Neural cell (in vitro differentiated cells): ENCODE measurements around the gene IFT81. TPM values are rescaled to one million over a fixed set of nuclear protein-coding genes. Genes with fewer than 3 reads are reported as not detected.
A peak's percentile ranks its signal among the peaks of the same experiment; 100 is the strongest.

Experiments
- H2AFZ ChIP-seq: fragments of 200-600, 300-800 bp; sonication (generic), shearing (Covaris generic); 2 replicates; pipeline ENCODE4 v1.6.0; 2014; ENCODE audit warnings: low read depth, mild to moderate bottlenecking, antibody characterized with exemption, low read length, moderate library complexity
- H3F3A ChIP-seq: fragments of 200-600 bp; shearing (Covaris generic); 2 replicates; pipeline ENCODE4 v1.6.1; 2016; ENCODE audit warnings: mild to moderate bottlenecking, moderate library complexity, mixed read lengths, antibody characterized with exemption, low read length; ENCODE audit not compliant: insufficient read depth, poor library complexity, severe bottlenecking
- H3K27ac ChIP-seq: fragments of 200-600, 300-800 bp; sonication (generic), shearing (Covaris generic); 2 replicates; pipeline ENCODE4 v1.5.1; 2014; ENCODE audit warnings: mild to moderate bottlenecking, low read length, moderate library complexity
- H3K27me3 ChIP-seq: fragments of 300-800, 200-600 bp; sonication (generic), shearing (Covaris generic); 2 replicates; pipeline ENCODE4 v1.6.0; 2014; ENCODE audit warnings: mild to moderate bottlenecking, low read depth, low read length, moderate library complexity; ENCODE audit not compliant: insufficient read depth
- H3K36me3 ChIP-seq: fragments of 300-800, 200-600 bp; sonication (generic), shearing (Covaris generic); 2 replicates; pipeline ENCODE4 v1.5.1; 2014; ENCODE audit warnings: mild to moderate bottlenecking, antibody characterized with exemption, low read length, moderate library complexity; ENCODE audit not compliant: insufficient read depth
- H3K4me2 ChIP-seq: fragments of 300-800, 200-600 bp; sonication (generic), shearing (Covaris generic); 2 replicates; pipeline ENCODE4 v1.6.0; 2014; ENCODE audit warnings: mild to moderate bottlenecking, low read length
- H3K4me3 ChIP-seq: fragments of 300-800, 200-600 bp; sonication (generic), shearing (Covaris generic); 2 replicates; pipeline ENCODE4 v1.5.1; 2014; ENCODE audit warnings: mild to moderate bottlenecking, low read length, moderate library complexity
- H3K79me2 ChIP-seq: fragments of 200-600 bp; shearing (Covaris generic); replicated peaks from 2 replicates; pipeline ENCODE4 v1.6.0; 2014; ENCODE audit warnings: mild to moderate bottlenecking, low read length, moderate library complexity; ENCODE audit not compliant: insufficient read depth
- H3K9ac ChIP-seq: fragments of 300-800, 200-600 bp; sonication (generic), shearing (Covaris generic); 2 replicates; pipeline ENCODE4 v1.6.1; 2016; ENCODE audit warnings: mild to moderate bottlenecking, low read length, mixed read lengths
- H3K9me2 ChIP-seq: fragments of 200-600 bp; shearing (Covaris generic); 2 replicates; pipeline ENCODE4 v1.6.1; 2016; ENCODE audit warnings: mild to moderate bottlenecking, low read length, mixed read lengths; ENCODE audit not compliant: insufficient read depth
- H3K9me3 ChIP-seq: fragments of 200-600, 300-800 bp; sonication (generic), shearing (Covaris generic); 2 replicates; pipeline ENCODE4 v1.6.1; 2016; ENCODE audit warnings: mild to moderate bottlenecking, mixed run types, low read length, moderate library complexity, mixed read lengths
- H4K20me1 ChIP-seq: fragments of 200-600 bp; shearing (Covaris generic); 2 replicates; pipeline ENCODE4 v1.6.1; 2016; ENCODE audit warnings: mild to moderate bottlenecking, mixed run types; ENCODE audit not compliant: insufficient read depth
- EP300 ChIP-seq: fragments of 450-650 bp; conservative IDR thresholded peaks from 2 replicates; pipeline ENCODE4 v1.6.1; 2014; ENCODE audit warnings: antibody characterized with exemption, mild to moderate bottlenecking, moderate library complexity; ENCODE audit not compliant: poor library complexity, severe bottlenecking
- EZH2 ChIP-seq: fragments of 200-600, 300-800 bp; shearing (Covaris generic), sonication (generic); IDR thresholded peaks from 2 replicates; pipeline ENCODE4 v1.6.1; 2014; ENCODE audit warnings: antibody characterized with exemption, low read length, borderline replicate concordance, mild to moderate bottlenecking; ENCODE audit not compliant: insufficient read depth, poor library complexity, severe bottlenecking
- MXI1 ChIP-seq: fragments of 450-650 bp; conservative IDR thresholded peaks from 2 replicates; pipeline ENCODE4 v1.6.1; 2014; ENCODE audit warnings: antibody characterized with exemption, mild to moderate bottlenecking; ENCODE audit not compliant: poor library complexity, severe bottlenecking
- POLR2AphosphoS5 ChIP-seq: IDR thresholded peaks from 2 replicates; pipeline ENCODE4 v1.6.1; 2012
- RAD21 ChIP-seq: fragments of 450-650 bp; conservative IDR thresholded peaks from 2 replicates; pipeline ENCODE4 v1.6.1; 2014; ENCODE audit warnings: antibody characterized with exemption, mild to moderate bottlenecking, moderate library complexity
- SMC3 ChIP-seq: fragments of 450-650 bp; conservative IDR thresholded peaks from 2 replicates; pipeline ENCODE4 v1.6.1; 2014; ENCODE audit warnings: antibody characterized with exemption, mild to moderate bottlenecking, moderate library complexity; ENCODE audit not compliant: poor library complexity
- TAF1 ChIP-seq: IDR thresholded peaks from 2 replicates; pipeline ENCODE4 v1.6.1; 2012; ENCODE audit warnings: low read depth
- polyA plus RNA-seq: library from polyadenylated mRNA; depleted of rRNA; stranded (reverse); fragments of >200 nt; gene quantifications from 2 replicates; pipeline ENCODE4 v1.2.3, GENCODE V29; 2014
- TF ChIP-seq, protein P1 (sequence below): IDR thresholded peaks from 2 replicates; pipeline ENCODE4 v1.6.1; 2012; ENCODE audit warnings: borderline replicate concordance
- TF ChIP-seq, protein P2 (sequence below): fragments of 450-650 bp; IDR thresholded peaks from 2 replicates; pipeline ENCODE4 v1.5.1; 2014; ENCODE audit warnings: antibody characterized with exemption, mild to moderate bottlenecking, moderate library complexity; ENCODE audit not compliant: poor library complexity, severe bottlenecking

The IFT81 gene
- polyA plus RNA-seq, 1 donor from 2014 or later, result 120 TPM

DNA sequence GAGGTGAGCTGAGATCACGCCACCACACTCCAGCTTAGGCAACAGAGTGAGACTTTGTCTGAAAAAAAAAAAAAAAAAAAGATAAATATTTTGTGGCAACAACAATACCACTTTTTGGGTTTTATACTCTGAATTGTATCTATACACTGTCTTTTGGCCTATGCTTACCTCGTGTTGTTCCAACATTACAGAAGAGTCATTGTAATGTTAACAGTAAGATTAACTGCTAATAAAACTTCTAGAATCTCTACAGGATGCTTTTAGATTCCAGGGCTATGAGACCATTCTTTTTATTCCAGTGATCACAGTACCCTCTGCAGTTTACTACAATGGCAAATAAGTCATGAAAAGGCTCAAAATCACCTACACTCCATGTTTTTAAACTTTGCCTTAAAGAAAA is 11.6 kb downstream of the IFT81 start:
- Histone ChIP-seq H2AFZ (no peak overlapping the region), H3F3A (no peaks in the 10 kb centered on the region), H3K9me3 (no peaks in the 10 kb centered on the region), H3K27me3 (no peaks in the 10 kb centered on the region), H3K9ac (peak overlapping the region; percentile 38), H3K4me3 (peak overlapping the region; percentile 24), H3K9me2 (no peaks in the 10 kb centered on the region), H3K79me2 (no peaks in the 10 kb centered on the region), H3K4me2 (no peak overlapping the region), H4K20me1 (no peaks in the 10 kb centered on the region), H3K27ac (peak overlapping the region; percentile 80), H3K36me3 (no peaks in the 10 kb centered on the region)
- no peak for TF ChIP-seq SMC3
- no peak for TF ChIP-seq EP300

DNA sequence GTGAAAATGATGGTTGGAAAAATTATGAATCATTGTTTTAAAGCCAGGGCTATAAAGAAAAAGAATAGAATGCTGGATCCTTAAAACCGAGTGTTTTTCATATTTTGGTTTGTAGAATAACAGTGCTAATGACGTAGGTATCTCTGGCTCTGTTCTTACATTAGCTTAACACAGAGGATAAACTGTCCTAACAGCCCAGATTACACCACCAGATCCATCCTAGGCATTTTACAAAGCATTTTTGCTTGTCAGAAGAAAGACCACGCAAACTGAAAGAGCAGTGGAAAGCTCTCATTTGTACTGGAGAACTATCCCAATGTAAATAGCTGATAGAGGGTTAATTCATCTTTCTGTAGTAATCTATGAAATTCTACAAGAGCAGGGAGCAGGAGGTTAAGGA is 13.6 kb downstream of the IFT81 start:
- Histone ChIP-seq H3K9me2 (no peaks in the 10 kb centered on the region), H3K27me3 (no peaks in the 10 kb centered on the region), H3K36me3 (no peaks in the 10 kb centered on the region), H3K27ac (no peak overlapping the region), H3K9me3 (no peaks in the 10 kb centered on the region), H3K4me2 (no peak overlapping the region), H2AFZ (no peak overlapping the region), H3K9ac (no peak overlapping the region), H4K20me1 (no peaks in the 10 kb centered on the region), H3K79me2 (no peaks in the 10 kb centered on the region), H3F3A (no peaks in the 10 kb centered on the region), H3K4me3 (no peak overlapping the region)
- TF ChIP-seq RAD21 (no peak), POLR2AphosphoS5 (no peak), TAF1 (no peak), SMC3 (no peak), MXI1 (no peak)
- TF ChIP-seq, protein P1, sequence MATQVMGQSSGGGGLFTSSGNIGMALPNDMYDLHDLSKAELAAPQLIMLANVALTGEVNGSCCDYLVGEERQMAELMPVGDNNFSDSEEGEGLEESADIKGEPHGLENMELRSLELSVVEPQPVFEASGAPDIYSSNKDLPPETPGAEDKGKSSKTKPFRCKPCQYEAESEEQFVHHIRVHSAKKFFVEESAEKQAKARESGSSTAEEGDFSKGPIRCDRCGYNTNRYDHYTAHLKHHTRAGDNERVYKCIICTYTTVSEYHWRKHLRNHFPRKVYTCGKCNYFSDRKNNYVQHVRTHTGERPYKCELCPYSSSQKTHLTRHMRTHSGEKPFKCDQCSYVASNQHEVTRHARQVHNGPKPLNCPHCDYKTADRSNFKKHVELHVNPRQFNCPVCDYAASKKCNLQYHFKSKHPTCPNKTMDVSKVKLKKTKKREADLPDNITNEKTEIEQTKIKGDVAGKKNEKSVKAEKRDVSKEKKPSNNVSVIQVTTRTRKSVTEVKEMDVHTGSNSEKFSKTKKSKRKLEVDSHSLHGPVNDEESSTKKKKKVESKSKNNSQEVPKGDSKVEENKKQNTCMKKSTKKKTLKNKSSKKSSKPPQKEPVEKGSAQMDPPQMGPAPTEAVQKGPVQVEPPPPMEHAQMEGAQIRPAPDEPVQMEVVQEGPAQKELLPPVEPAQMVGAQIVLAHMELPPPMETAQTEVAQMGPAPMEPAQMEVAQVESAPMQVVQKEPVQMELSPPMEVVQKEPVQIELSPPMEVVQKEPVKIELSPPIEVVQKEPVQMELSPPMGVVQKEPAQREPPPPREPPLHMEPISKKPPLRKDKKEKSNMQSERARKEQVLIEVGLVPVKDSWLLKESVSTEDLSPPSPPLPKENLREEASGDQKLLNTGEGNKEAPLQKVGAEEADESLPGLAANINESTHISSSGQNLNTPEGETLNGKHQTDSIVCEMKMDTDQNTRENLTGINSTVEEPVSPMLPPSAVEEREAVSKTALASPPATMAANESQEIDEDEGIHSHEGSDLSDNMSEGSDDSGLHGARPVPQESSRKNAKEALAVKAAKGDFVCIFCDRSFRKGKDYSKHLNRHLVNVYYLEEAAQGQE, result no peak
- TF ChIP-seq, protein P2, sequence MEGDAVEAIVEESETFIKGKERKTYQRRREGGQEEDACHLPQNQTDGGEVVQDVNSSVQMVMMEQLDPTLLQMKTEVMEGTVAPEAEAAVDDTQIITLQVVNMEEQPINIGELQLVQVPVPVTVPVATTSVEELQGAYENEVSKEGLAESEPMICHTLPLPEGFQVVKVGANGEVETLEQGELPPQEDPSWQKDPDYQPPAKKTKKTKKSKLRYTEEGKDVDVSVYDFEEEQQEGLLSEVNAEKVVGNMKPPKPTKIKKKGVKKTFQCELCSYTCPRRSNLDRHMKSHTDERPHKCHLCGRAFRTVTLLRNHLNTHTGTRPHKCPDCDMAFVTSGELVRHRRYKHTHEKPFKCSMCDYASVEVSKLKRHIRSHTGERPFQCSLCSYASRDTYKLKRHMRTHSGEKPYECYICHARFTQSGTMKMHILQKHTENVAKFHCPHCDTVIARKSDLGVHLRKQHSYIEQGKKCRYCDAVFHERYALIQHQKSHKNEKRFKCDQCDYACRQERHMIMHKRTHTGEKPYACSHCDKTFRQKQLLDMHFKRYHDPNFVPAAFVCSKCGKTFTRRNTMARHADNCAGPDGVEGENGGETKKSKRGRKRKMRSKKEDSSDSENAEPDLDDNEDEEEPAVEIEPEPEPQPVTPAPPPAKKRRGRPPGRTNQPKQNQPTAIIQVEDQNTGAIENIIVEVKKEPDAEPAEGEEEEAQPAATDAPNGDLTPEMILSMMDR, result no peak

DNA sequence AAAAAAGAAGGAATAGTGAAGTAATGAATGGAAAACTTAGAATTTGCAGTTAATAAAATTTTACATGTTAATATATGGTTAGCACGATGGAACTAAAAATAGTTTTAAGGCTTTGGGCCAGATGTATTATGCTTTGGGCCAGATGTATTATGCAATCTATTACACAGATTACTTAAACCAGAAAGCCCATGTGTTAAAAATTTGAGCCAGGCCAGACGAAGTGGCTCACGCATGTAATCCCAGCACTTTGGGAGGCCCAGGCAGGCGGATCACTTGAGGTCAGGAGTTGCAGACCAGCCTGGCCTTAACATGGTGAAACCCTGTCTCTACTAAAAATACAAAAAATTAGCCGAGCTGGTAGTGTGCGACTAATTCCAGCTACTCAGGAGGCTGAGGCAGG is 17.2 kb downstream of the IFT81 start:
- Histone ChIP-seq H3K4me3 (no peak overlapping the region), H3K36me3 (no peaks in the 10 kb centered on the region), H3K79me2 (no peaks in the 10 kb centered on the region), H3F3A (no peaks in the 10 kb centered on the region), H3K4me2 (no peak overlapping the region), H3K9me2 (no peaks in the 10 kb centered on the region), H3K9ac (no peak overlapping the region), H3K27ac (no peak overlapping the region), H3K27me3 (no peaks in the 10 kb centered on the region), H4K20me1 (no peaks in the 10 kb centered on the region), H3K9me3 (no peaks in the 10 kb centered on the region), H2AFZ (no peak overlapping the region)
- TF ChIP-seq, protein P2, result no peak
- TF ChIP-seq SMC3, result no peak
- TF ChIP-seq, protein P1, result no peak
- TF ChIP-seq EP300, result no peak
- no peak for TF ChIP-seq MXI1
- no peak for TF ChIP-seq POLR2AphosphoS5
- no peak for TF ChIP-seq EZH2
- TF ChIP-seq RAD21, result no peak
- TF ChIP-seq TAF1, result no peak
